ENCODE results near the gene ALAD. TPM values are rescaled to one million over a fixed set of nuclear protein-coding genes. Genes with fewer than 3 reads are reported as not detected.

Gene ALAD
- total RNA-seq, 3 donors from 2014 or later (not counting 1 experiment from before 2014, with no cell fraction given) = 30.3 to 38.7 (median 36.4) TPM

GRCh38 chr9:113393281-113393680 is 7.8 kb downstream of the ALAD start:
- 95% methylated on average over 6 of the region's 7 CpGs for WGBS (ENCODE audit: insufficient coverage)
- H3K9me3 ChIP-seq (ENCODE audit: control insufficient read depth, insufficient read depth, low read length) = no peaks in the 10 kb centered on the region
- peaks cover 39% of the 10 kb centered on the region for H3K36me3 ChIP-seq (ENCODE audit: control insufficient read depth, insufficient read depth, low read length)
- H3K4me1 ChIP-seq (ENCODE audit: control insufficient read depth, insufficient read depth, low read length) = no peaks in the 10 kb centered on the region
- no peaks in the 10 kb centered on the region for H3K27me3 ChIP-seq (ENCODE audit: control insufficient read depth, insufficient read depth, low read length)
- intact Hi-C loops (cut with micrococcal nuclease) = no loop called here
- no peak overlapping the region for H3K4me3 ChIP-seq (ENCODE audit: low read length)
- Mint-ChIP-seq H3K4me1 (peaks cover 0 to 15% of the 10 kb centered on the region in 2 donors), H3K36me3 (no peaks in the 10 kb centered on the region), H3K27ac (no peak overlapping the region), H3K4me3 (no peak overlapping the region), H3K9me3 (no peaks in the 10 kb centered on the region), H3K27me3 (ENCODE audit: low read depth in 2 of 2) (no peaks in the 10 kb centered on the region)
- ATAC-seq (no peak), DNase-seq (no peak)
- no peak overlapping the region for H3K27ac ChIP-seq (ENCODE audit: low read length)
- TF ChIP-seq, protein P1, sequence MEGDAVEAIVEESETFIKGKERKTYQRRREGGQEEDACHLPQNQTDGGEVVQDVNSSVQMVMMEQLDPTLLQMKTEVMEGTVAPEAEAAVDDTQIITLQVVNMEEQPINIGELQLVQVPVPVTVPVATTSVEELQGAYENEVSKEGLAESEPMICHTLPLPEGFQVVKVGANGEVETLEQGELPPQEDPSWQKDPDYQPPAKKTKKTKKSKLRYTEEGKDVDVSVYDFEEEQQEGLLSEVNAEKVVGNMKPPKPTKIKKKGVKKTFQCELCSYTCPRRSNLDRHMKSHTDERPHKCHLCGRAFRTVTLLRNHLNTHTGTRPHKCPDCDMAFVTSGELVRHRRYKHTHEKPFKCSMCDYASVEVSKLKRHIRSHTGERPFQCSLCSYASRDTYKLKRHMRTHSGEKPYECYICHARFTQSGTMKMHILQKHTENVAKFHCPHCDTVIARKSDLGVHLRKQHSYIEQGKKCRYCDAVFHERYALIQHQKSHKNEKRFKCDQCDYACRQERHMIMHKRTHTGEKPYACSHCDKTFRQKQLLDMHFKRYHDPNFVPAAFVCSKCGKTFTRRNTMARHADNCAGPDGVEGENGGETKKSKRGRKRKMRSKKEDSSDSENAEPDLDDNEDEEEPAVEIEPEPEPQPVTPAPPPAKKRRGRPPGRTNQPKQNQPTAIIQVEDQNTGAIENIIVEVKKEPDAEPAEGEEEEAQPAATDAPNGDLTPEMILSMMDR (IDR thresholded peaks at IDR 0.05) = no peak

- WGBS (ENCODE audit: insufficient coverage) = 99% methylated on average over 7 of the region's 7 CpGs
- no peaks in the 10 kb centered on the region for H3K9me3 ChIP-seq (ENCODE audit: control insufficient read depth, insufficient read depth, low read length)
- H3K4me1 Mint-ChIP-seq = peaks cover 0 to 10% of the 10 kb centered on the region in 2 donors
- no peaks in the 10 kb centered on the region for H3K9me3 Mint-ChIP-seq
- H3K4me1 ChIP-seq (ENCODE audit: control insufficient read depth, insufficient read depth, low read length) = no peaks in the 10 kb centered on the region
- TF ChIP-seq, protein P1 (IDR thresholded peaks at IDR 0.05) = no peak
- no peak overlapping the region for H3K27ac Mint-ChIP-seq
- no peak overlapping the region for H3K4me3 ChIP-seq (ENCODE audit: low read length)
- ATAC-seq = no peak
- H3K27me3 ChIP-seq (ENCODE audit: control insufficient read depth, insufficient read depth, low read length) = no peaks in the 10 kb centered on the region
- no peak for DNase-seq
- no peak overlapping the region for H3K27ac ChIP-seq (ENCODE audit: low read length)
- H3K36me3 ChIP-seq (ENCODE audit: control insufficient read depth, insufficient read depth, low read length) = peaks cover 49% of the 10 kb centered on the region
- H3K4me3 Mint-ChIP-seq = no peak overlapping the region
- intact Hi-C loops (cut with micrococcal nuclease) = no loop called here
- no peaks in the 10 kb centered on the region for H3K27me3 Mint-ChIP-seq (ENCODE audit: low read depth in 2 of 2)
- peaks cover 7% of the 10 kb centered on the region for H3K36me3 Mint-ChIP-seq
Observed at GRCh38 chr9:113391917-113392316, 9.2 kb downstream of the ALAD start.

- intact Hi-C loops (cut with micrococcal nuclease) = no loop called here
- no peak overlapping the region for H3K27ac Mint-ChIP-seq
- H3K36me3 ChIP-seq (ENCODE audit: control insufficient read depth, insufficient read depth, low read length) = peaks cover 49% of the 10 kb centered on the region
- H3K9me3 ChIP-seq (ENCODE audit: control insufficient read depth, insufficient read depth, low read length) = no peaks in the 10 kb centered on the region
- no peak overlapping the region for H3K27ac ChIP-seq (ENCODE audit: low read length)
- peaks cover 0 to 2% of the 10 kb centered on the region in 2 donors for H3K4me1 Mint-ChIP-seq
- ATAC-seq (no peak), DNase-seq (no peak)
- 96% methylated on average over 17 of the region's 17 CpGs for WGBS (ENCODE audit: insufficient coverage)
- H3K9me3 Mint-ChIP-seq = no peaks in the 10 kb centered on the region
- peaks cover 7% of the 10 kb centered on the region for H3K36me3 Mint-ChIP-seq
- no peaks in the 10 kb centered on the region for H3K27me3 Mint-ChIP-seq (ENCODE audit: low read depth in 2 of 2)
- no peaks in the 10 kb centered on the region for H3K27me3 ChIP-seq (ENCODE audit: control insufficient read depth, insufficient read depth, low read length)
- no peak overlapping the region for H3K4me3 Mint-ChIP-seq
- no peaks in the 10 kb centered on the region for H3K4me1 ChIP-seq (ENCODE audit: control insufficient read depth, insufficient read depth, low read length)
- no peak overlapping the region for H3K4me3 ChIP-seq (ENCODE audit: low read length)
- TF ChIP-seq, protein P1 (IDR thresholded peaks at IDR 0.05) = no peak
Observed at GRCh38 chr9:113390192-113390960, 10.7 kb downstream of the ALAD start.

GRCh38 chr9:113389451-113389850 is 11.6 kb downstream of the ALAD start:
- peaks cover 7% of the 10 kb centered on the region for H3K36me3 Mint-ChIP-seq
- no peak overlapping the region for H3K27ac Mint-ChIP-seq
- TF ChIP-seq, protein P1 (IDR thresholded peaks at IDR 0.05) = no peak
- intact Hi-C loops (cut with micrococcal nuclease) = no loop called here
- Histone ChIP-seq H3K4me1 (ENCODE audit: control insufficient read depth, insufficient read depth, low read length) (no peaks in the 10 kb centered on the region), H3K36me3 (ENCODE audit: control insufficient read depth, insufficient read depth, low read length) (peaks cover 49% of the 10 kb centered on the region), H3K27ac (ENCODE audit: low read length) (no peak overlapping the region), H3K4me3 (ENCODE audit: low read length) (no peak overlapping the region), H3K9me3 (ENCODE audit: control insufficient read depth, insufficient read depth, low read length) (no peaks in the 10 kb centered on the region), H3K27me3 (ENCODE audit: control insufficient read depth, insufficient read depth, low read length) (no peaks in the 10 kb centered on the region)
- H3K27me3 Mint-ChIP-seq (ENCODE audit: low read depth in 2 of 2) = no peaks in the 10 kb centered on the region
- DNase-seq (no peak), ATAC-seq (no peak)
- no peak overlapping the region for H3K4me3 Mint-ChIP-seq
- 97% methylated on average over 11 of the region's 11 CpGs for WGBS (ENCODE audit: insufficient coverage)
- no peaks in the 10 kb centered on the region for H3K9me3 Mint-ChIP-seq
- H3K4me1 Mint-ChIP-seq = no peaks in the 10 kb centered on the region

Data from natural killer cell (primary cell).